ENCODE measurements around the gene SLC39A6. TPM values are rescaled to one million over a fixed set of nuclear protein-coding genes. Genes with fewer than 3 reads are reported as not detected.
"Not testable (repeated sequence)": the region's sequence is repeated elsewhere in the genome, so short reads cannot be mapped to it uniquely, and the experiment has no call there.

Gene SLC39A6
- total RNA-seq, 1 experiment from 2014 or later: 50.6 TPM

GRCh38 chr18:36096955-36097354 is 32.2 kb downstream of the SLC39A6 start:
- H3K4me1 ChIP-seq: no peaks in the 10 kb centered on the region
- H3K36me3 ChIP-seq: no peaks in the 10 kb centered on the region
- no peaks in the 10 kb centered on the region for H3K27me3 ChIP-seq

GRCh38 chr18:36095936-36096519 is 33.1 kb downstream of the SLC39A6 start:
- no peak overlapping the region for H3K4me3 ChIP-seq
- no peak overlapping the region for H3K27ac ChIP-seq
- no peaks in the 10 kb centered on the region for H3K36me3 ChIP-seq
- peak in 1 of 2 experiments; percentile 46 for DNase-seq
- no peaks in the 10 kb centered on the region for H3K27me3 ChIP-seq
- H3K9me3 ChIP-seq (replicated peaks): no peaks in the 10 kb centered on the region
- H3K4me1 ChIP-seq: no peaks in the 10 kb centered on the region

More at GRCh38 chr18:36096955-36097354, 32.2 kb downstream of the SLC39A6 start:
- Histone ChIP-seq H3K27ac (no peak overlapping the region), H3K9me3 (replicated peaks) (no peaks in the 10 kb centered on the region), H3K4me3 (no peak overlapping the region)
- DNase-seq: no peak

- Histone ChIP-seq H3K27ac (no peak overlapping the region), H3K36me3 (no peaks in the 10 kb centered on the region), H3K9me3 (replicated peaks) (no peaks in the 10 kb centered on the region), H3K27me3 (no peaks in the 10 kb centered on the region), H3K4me1 (no peaks in the 10 kb centered on the region), H3K4me3 (no peak overlapping the region)
- DNase-seq: no peak
These were observed 34.7 kb downstream of the SLC39A6 start for GRCh38 chr18:36094431-36094830.

- not testable (repeated sequence) for H3K4me3 ChIP-seq; H3K27me3 ChIP-seq; H3K27ac ChIP-seq; H3K9me3 ChIP-seq (replicated peaks); H3K4me1 ChIP-seq; DNase-seq; H3K36me3 ChIP-seq
These were observed 37.0 kb downstream of the SLC39A6 start for GRCh38 chr18:36092116-36092515.

GRCh38 chr18:36089001-36089400 is 40.1 kb downstream of the SLC39A6 start:
- Histone ChIP-seq H3K27me3 (no peaks in the 10 kb centered on the region), H3K27ac (no peak overlapping the region), H3K4me1 (no peaks in the 10 kb centered on the region), H3K36me3 (no peaks in the 10 kb centered on the region), H3K4me3 (no peak overlapping the region), H3K9me3 (replicated peaks) (no peaks in the 10 kb centered on the region)
- no peak for DNase-seq

- Histone ChIP-seq H3K27ac (no peak overlapping the region), H3K4me1 (no peaks in the 10 kb centered on the region), H3K36me3 (no peaks in the 10 kb centered on the region), H3K4me3 (no peak overlapping the region), H3K9me3 (replicated peaks) (no peaks in the 10 kb centered on the region), H3K27me3 (no peaks in the 10 kb centered on the region)
- no peak for DNase-seq
These were observed 40.9 kb downstream of the SLC39A6 start for GRCh38 chr18:36088256-36088655.

- Histone ChIP-seq H3K36me3 (no peaks in the 10 kb centered on the region), H3K4me1 (no peaks in the 10 kb centered on the region), H3K9me3 (replicated peaks) (no peaks in the 10 kb centered on the region), H3K27ac (no peak overlapping the region), H3K27me3 (no peaks in the 10 kb centered on the region), H3K4me3 (no peak overlapping the region)
- DNase-seq: no peak
These were observed 43.0 kb downstream of the SLC39A6 start for GRCh38 chr18:36086186-36086585.

GRCh38 chr18:36085195-36085594 is 43.9 kb downstream of the SLC39A6 start:
- H3K36me3 ChIP-seq: no peaks in the 10 kb centered on the region

GRCh38 chr18:36083729-36084128 is 45.4 kb downstream of the SLC39A6 start:
- Histone ChIP-seq H3K4me1 (no peaks in the 10 kb centered on the region), H3K27me3 (no peaks in the 10 kb centered on the region), H3K27ac (no peak overlapping the region), H3K9me3 (replicated peaks) (no peaks in the 10 kb centered on the region), H3K36me3 (no peaks in the 10 kb centered on the region), H3K4me3 (no peak overlapping the region)
- DNase-seq: no peak

More at GRCh38 chr18:36085195-36085594, 43.9 kb downstream of the SLC39A6 start:
- Histone ChIP-seq H3K27ac (no peak overlapping the region), H3K4me1 (no peaks in the 10 kb centered on the region), H3K4me3 (no peak overlapping the region), H3K27me3 (no peaks in the 10 kb centered on the region), H3K9me3 (replicated peaks) (no peaks in the 10 kb centered on the region)
- DNase-seq: no peak

- not testable (repeated sequence) for H3K4me3 ChIP-seq, H3K36me3 ChIP-seq
These were observed 48.0 kb downstream of the SLC39A6 start for GRCh38 chr18:36081118-36081517.

GRCh38 chr18:36078751-36079529 is 50.2 kb downstream of the SLC39A6 start:
- Histone ChIP-seq H3K27me3 (no peaks in the 10 kb centered on the region), H3K9me3 (replicated peaks) (no peaks in the 10 kb centered on the region), H3K36me3 (no peaks in the 10 kb centered on the region), H3K4me3 (no peak overlapping the region), H3K27ac (no peak overlapping the region), H3K4me1 (no peaks in the 10 kb centered on the region)
- peak; percentile 3 to 16 for DNase-seq

More at GRCh38 chr18:36081118-36081517, 48.0 kb downstream of the SLC39A6 start:
- H3K27me3 ChIP-seq; DNase-seq; H3K27ac ChIP-seq; H3K9me3 ChIP-seq (replicated peaks); H3K4me1 ChIP-seq: not testable (repeated sequence)

GRCh38 chr18:36077764-36078163 is 51.4 kb downstream of the SLC39A6 start:
- H3K27me3 ChIP-seq; H3K4me3 ChIP-seq; H3K27ac ChIP-seq; DNase-seq; H3K36me3 ChIP-seq; H3K9me3 ChIP-seq (replicated peaks); H3K4me1 ChIP-seq: not testable (repeated sequence)

- H3K4me3 ChIP-seq: no peak overlapping the region
- no peaks in the 10 kb centered on the region for H3K4me1 ChIP-seq
- H3K36me3 ChIP-seq: no peaks in the 10 kb centered on the region
- H3K27me3 ChIP-seq: no peaks in the 10 kb centered on the region
- DNase-seq: no peak
- H3K27ac ChIP-seq: no peak overlapping the region
- no peaks in the 10 kb centered on the region for H3K9me3 ChIP-seq (replicated peaks)
These were observed 53.1 kb downstream of the SLC39A6 start for GRCh38 chr18:36075862-36076587.

- Histone ChIP-seq H3K36me3 (no peaks in the 10 kb centered on the region), H3K27ac (no peak overlapping the region), H3K9me3 (replicated peaks) (no peaks in the 10 kb centered on the region), H3K27me3 (no peaks in the 10 kb centered on the region), H3K4me3 (no peak overlapping the region), H3K4me1 (no peaks in the 10 kb centered on the region)
- no peak for DNase-seq
These were observed 54.7 kb downstream of the SLC39A6 start for GRCh38 chr18:36074435-36074834.

- no peaks in the 10 kb centered on the region for H3K27me3 ChIP-seq
These were observed 55.5 kb downstream of the SLC39A6 start for GRCh38 chr18:36073676-36074075.

More at GRCh38 chr18:36073676-36074075, 55.5 kb downstream of the SLC39A6 start:
- DNase-seq: no peak
- H3K9me3 ChIP-seq (replicated peaks): no peaks in the 10 kb centered on the region
- no peaks in the 10 kb centered on the region for H3K4me1 ChIP-seq
- H3K4me3 ChIP-seq: no peak overlapping the region
- H3K27ac ChIP-seq: no peak overlapping the region
- no peaks in the 10 kb centered on the region for H3K36me3 ChIP-seq

Measured in SJCRH30 (cell line).